Ascending aorta (tissue), 2 donors: ENCODE data around the gene NDRG2. TPM values are rescaled to one million over a fixed set of nuclear protein-coding genes. Genes with fewer than 3 reads are reported as not detected.
A peak's percentile ranks its signal among the peaks of the same experiment; 100 is the strongest.

Experiments
- DNase-seq, 2 donors: peaks; one replicate each; pipeline ENCODE4 v3.0.0-alpha.2; 2019; ENCODE audit warnings: low spot score in 2 of 2
- H3K27ac ChIP-seq, 2 donors: fragments of 200-600 bp; sonication (generic); one replicate each; pipeline ENCODE4 v1.5.1; 2016 to 2017; ENCODE audit warnings: mild to moderate bottlenecking in 1 of 2
- H3K27me3 ChIP-seq: fragments of 200-600 bp; sonication (generic); one replicate; pipeline ENCODE4 v1.5.1; 2017
- H3K36me3 ChIP-seq, 2 donors: fragments of 200-600 bp; sonication (generic); one replicate each; pipeline ENCODE4 v1.5.1; 2016
- H3K4me1 ChIP-seq, 2 donors: fragments of 200-600 bp; sonication (generic); one replicate each; pipeline ENCODE4 v1.5.1; 2016 to 2017; ENCODE audit warnings: mild to moderate bottlenecking in 1 of 2
- H3K4me3 ChIP-seq, 2 donors: fragments of 200-600 bp; sonication (generic); one replicate each; pipeline ENCODE4 v1.5.1; 2016 to 2017; ENCODE audit warnings: mild to moderate bottlenecking in 1 of 2
- H3K9me3 ChIP-seq, 2 donors: fragments of 200-600 bp; sonication (generic); one replicate each; pipeline ENCODE4 v1.5.1; 2016
- intact Hi-C: fragments of 100-400 bp; cut with DNase I; formaldehyde crosslinking; loops from one replicate; pipeline ENCODE4 v1.15.1; 2023
- total RNA-seq: library from RNA; depleted of rRNA; stranded (reverse); fragments of >200 nt; gene quantifications from one replicate; pipeline ENCODE4 v1.1.0, GENCODE V29; 2016
- TF ChIP-seq, protein P1 (sequence below), 3 experiments: fragments of 200-600 bp in 2 of 3; fragments of 450-650 bp in 1 of 3; sonication (generic) in 2 of 3; IDR thresholded peaks; one replicate each; pipeline ENCODE4 v1.5.1; 2016 to 2019; ENCODE audit warnings: antibody characterized with exemption in 3 of 3, mild to moderate bottlenecking in 1 of 3, moderate library complexity in 1 of 3

The NDRG2 gene
- total RNA-seq, 1 donor from 2014 or later = 216 TPM

DNA sequence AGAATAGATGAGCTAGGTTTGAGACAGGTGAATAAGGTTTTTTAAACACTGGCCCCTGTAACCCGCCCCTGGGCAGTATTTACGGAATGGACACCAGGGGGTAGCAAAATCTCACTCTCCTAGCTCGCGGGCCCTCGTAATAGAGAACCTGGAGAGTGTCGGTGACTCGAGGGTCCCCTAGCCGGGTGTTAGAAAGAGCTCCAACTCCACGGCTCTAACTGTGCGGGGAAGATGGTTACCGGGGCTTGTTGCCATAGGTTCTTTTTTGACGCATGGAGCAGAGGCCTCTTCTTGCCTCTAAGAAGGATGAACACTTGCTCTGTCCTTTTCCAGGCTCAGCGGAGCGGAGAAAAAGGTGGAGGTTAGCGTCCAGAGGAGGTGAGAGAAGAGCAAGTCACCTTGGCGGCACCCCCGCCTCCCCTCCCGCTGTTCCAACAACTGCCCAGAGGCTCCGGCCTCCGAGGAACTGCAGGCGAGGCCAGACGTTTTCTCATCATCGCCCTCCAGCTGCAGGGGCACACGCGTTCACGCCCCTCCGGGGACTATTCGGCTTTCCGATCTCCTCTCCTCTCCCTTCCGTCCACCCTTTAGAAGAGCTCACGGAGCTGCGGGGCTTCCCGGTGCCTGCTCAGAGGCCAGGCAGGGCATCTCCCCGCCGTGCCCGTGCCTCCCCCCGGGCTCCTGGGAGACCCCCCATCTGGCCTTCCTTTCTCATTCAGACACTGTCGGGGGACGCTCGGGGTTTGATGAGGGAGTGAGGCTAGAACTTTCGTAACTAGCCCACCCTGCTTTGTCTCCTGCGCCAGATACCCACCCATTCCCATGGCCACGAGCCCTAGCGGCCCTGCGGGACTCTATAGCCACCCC lies 43.9 kb upstream of the NDRG2 start:
- DNase-seq = peak in 1 of 2 donors; percentile 83
- Histone ChIP-seq H3K9me3 (no peaks in the 10 kb centered on the region), H3K27ac (peak overlapping the region; percentile 95 to 96), H3K4me3 (peak overlapping the region; percentile 68 to 83), H3K36me3 (peaks cover 2 to 8% of the 10 kb centered on the region in 2 donors), H3K4me1 (peaks cover 11 to 25% of the 10 kb centered on the region in 2 donors), H3K27me3 (no peaks in the 10 kb centered on the region)
- intact Hi-C loops = loop anchor here (1.0 kb wide), 2 partner anchors 24 to 36 kb away; no protein-coding TSS in a partner anchor
- TF ChIP-seq, protein P1, sequence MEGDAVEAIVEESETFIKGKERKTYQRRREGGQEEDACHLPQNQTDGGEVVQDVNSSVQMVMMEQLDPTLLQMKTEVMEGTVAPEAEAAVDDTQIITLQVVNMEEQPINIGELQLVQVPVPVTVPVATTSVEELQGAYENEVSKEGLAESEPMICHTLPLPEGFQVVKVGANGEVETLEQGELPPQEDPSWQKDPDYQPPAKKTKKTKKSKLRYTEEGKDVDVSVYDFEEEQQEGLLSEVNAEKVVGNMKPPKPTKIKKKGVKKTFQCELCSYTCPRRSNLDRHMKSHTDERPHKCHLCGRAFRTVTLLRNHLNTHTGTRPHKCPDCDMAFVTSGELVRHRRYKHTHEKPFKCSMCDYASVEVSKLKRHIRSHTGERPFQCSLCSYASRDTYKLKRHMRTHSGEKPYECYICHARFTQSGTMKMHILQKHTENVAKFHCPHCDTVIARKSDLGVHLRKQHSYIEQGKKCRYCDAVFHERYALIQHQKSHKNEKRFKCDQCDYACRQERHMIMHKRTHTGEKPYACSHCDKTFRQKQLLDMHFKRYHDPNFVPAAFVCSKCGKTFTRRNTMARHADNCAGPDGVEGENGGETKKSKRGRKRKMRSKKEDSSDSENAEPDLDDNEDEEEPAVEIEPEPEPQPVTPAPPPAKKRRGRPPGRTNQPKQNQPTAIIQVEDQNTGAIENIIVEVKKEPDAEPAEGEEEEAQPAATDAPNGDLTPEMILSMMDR (IDR thresholded peaks at IDR 0.05) = peak; percentile 67 to 81 (median 68)

DNA sequence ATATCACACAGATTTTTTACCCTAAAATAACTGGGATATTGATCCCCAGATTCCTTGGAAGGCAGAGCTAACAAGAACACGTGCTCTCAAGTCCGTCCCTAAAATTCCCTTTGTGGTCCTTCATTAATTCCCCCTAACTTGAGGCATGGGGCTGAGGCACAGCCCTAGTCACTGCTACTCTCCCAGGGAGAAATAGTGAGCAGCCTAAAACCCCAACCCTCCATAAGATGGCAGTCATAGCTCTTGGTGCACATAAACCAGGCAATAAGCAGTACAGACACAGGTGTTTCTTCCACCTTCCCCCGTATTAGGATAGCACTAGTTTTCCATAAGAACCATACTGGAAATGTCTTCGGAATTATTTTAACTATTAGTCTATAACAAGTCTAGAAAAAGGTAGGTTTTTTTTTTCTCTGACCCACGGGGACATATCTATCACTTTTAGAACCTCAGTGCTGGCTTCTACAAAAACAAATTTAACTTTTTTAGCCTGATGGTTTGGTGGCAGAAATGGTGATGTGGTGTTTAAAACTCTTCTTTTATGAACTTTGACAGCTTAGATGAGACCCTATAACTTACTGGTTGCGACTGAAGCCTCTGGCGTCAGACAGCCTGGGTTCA lies 42.1 kb upstream of the NDRG2 start:
- H3K9me3 ChIP-seq = no peaks in the 10 kb centered on the region
- H3K4me1 ChIP-seq = peaks cover 3 to 17% of the 10 kb centered on the region in 2 donors
- H3K27me3 ChIP-seq = no peaks in the 10 kb centered on the region
- TF ChIP-seq, protein P1 (IDR thresholded peaks at IDR 0.05) = no peak
- H3K36me3 ChIP-seq = no peaks in the 10 kb centered on the region
- no peak overlapping the region for H3K27ac ChIP-seq
- intact Hi-C loops = no loop called here
- DNase-seq = no peak
- H3K4me3 ChIP-seq = no peak overlapping the region

- DNase-seq = no peak
- intact Hi-C loops = no loop called here
- Histone ChIP-seq H3K27ac (no peak overlapping the region), H3K36me3 (no peaks in the 10 kb centered on the region), H3K4me1 (peaks cover 0 to under 1% of the 10 kb centered on the region in 2 donors), H3K4me3 (no peak overlapping the region), H3K9me3 (no peaks in the 10 kb centered on the region), H3K27me3 (no peaks in the 10 kb centered on the region)
- TF ChIP-seq, protein P1 (IDR thresholded peaks at IDR 0.05) = no peak
These were observed 38.6 kb upstream of the NDRG2 start for GRCh38 chr14:21063479-21063878.

GRCh38 chr14:21061347-21061668 lies 36.4 kb upstream of the NDRG2 start:
- no peaks in the 10 kb centered on the region for H3K27me3 ChIP-seq
- intact Hi-C loops = no loop called here
- no peak for DNase-seq
- H3K9me3 ChIP-seq = no peaks in the 10 kb centered on the region
- H3K36me3 ChIP-seq = no peaks in the 10 kb centered on the region
- H3K4me3 ChIP-seq = no peak overlapping the region
- TF ChIP-seq, protein P1 (IDR thresholded peaks at IDR 0.05) = no peak
- no peaks in the 10 kb centered on the region for H3K4me1 ChIP-seq
- H3K27ac ChIP-seq = no peak overlapping the region

DNA sequence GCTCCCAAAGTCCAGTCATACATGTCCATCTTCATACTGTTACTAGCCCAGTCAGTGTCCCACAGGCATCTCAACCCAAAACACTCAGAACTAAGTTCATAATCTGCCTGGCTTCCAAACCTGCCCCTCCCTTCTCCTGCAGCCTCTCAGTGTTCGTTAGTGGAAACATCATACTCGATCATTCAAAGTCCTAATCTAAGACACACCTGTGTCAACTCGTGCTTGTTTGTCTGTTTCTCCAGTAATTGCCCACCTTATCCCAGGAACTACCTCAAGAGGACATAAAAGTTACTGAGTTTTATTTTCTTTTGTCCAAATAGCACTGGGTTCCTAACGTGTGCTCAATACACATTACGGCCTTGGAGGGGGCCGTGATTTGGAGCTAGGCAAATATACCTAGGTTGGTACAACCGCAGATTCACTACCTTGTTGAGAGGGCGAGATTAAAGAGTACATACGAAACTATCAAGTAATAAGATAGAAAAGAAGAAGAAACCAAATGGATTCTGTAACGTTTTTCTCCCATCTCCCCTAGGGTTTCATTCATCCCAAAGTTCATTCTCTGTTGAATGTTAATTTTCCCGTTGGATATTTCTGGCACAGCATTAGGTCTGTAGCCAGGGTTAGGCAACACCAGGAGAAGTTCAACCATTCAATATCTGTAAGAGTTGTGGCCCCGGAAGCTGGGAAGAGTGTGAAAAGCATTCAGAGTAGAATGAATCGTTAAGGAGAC lies 35.9 kb upstream of the NDRG2 start:
- TF ChIP-seq, protein P1 (IDR thresholded peaks at IDR 0.05) = no peak
- Histone ChIP-seq H3K4me1 (no peaks in the 10 kb centered on the region), H3K27ac (no peak overlapping the region), H3K36me3 (no peaks in the 10 kb centered on the region), H3K9me3 (no peaks in the 10 kb centered on the region), H3K27me3 (no peaks in the 10 kb centered on the region), H3K4me3 (no peak overlapping the region)
- no peak for DNase-seq
- intact Hi-C loops = no loop called here
